CD8-positive, alpha-beta memory T cell (primary cell): ENCODE measurements around the gene SIGLECL1. TPM values are rescaled to one million over a fixed set of nuclear protein-coding genes. Genes with fewer than 3 reads are reported as not detected.
"Not testable (repeated sequence)": the region's sequence is repeated elsewhere in the genome, so short reads cannot be mapped to it uniquely, and the experiment has no call there.

Source experiments
- CTCF ChIA-PET: fragments of 350-600 bp; sonication (Branson Sonifier 250); formaldehyde crosslinking; loops from one replicate; lab custom pipeline; 2021; ENCODE audit warnings: antibody characterized with exemption; lab: Charles Lee
- POLR2A ChIA-PET: fragments of 350-600 bp; sonication (Branson Sonifier 250); formaldehyde crosslinking; loops from one replicate; lab custom pipeline; 2021; ENCODE audit warnings: antibody characterized with exemption; lab: Charles Lee
- DNase-seq, 5 donors: peaks; one replicate each; pipeline versions ENCODE4 v3.0.0 to v3.0.0-alpha.2; 2020 to 2022; ENCODE audit warnings: mixed read lengths in 1 of 5
- H3K27ac ChIP-seq: one replicate; pipeline ENCODE4 v1.7.0; 2013; ENCODE audit warnings: low read depth, mild to moderate bottlenecking, low read length, moderate library complexity
- H3K27me3 ChIP-seq: 2 replicates; pipeline ENCODE4 v1.7.0; 2013; ENCODE audit warnings: low read length, mild to moderate bottlenecking; ENCODE audit not compliant: insufficient read depth, poor library complexity, severe bottlenecking
- H3K36me3 ChIP-seq: 2 replicates; pipeline ENCODE4 v1.7.0; 2013; ENCODE audit warnings: mild to moderate bottlenecking, low read length, moderate library complexity; ENCODE audit not compliant: insufficient read depth
- H3K4me1 ChIP-seq: 2 replicates; pipeline ENCODE4 v1.7.0; 2013; ENCODE audit warnings: mild to moderate bottlenecking, low read length, moderate library complexity; ENCODE audit not compliant: insufficient read depth
- H3K4me3 ChIP-seq: 2 replicates; pipeline ENCODE4 v1.7.0; 2013; ENCODE audit warnings: mild to moderate bottlenecking, low read length
- H3K9me3 ChIP-seq: 2 replicates; pipeline ENCODE4 v1.7.0; 2013; ENCODE audit warnings: mild to moderate bottlenecking, low read length
- H3K27ac Mint-ChIP-seq, 8 donors: one replicate each; pipeline ENCODE4 v1.8.0; 2020 to 2021; ENCODE audit warnings: mixed read lengths in 8 of 8, mild to moderate bottlenecking in 6 of 8, inconsistent platforms in 3 of 8, moderate library complexity in 3 of 8
- H3K27me3 Mint-ChIP-seq, 2 donors: one replicate each; pipeline ENCODE4 v1.8.0; 2020 to 2021; ENCODE audit warnings: mixed read lengths in 2 of 2, mild to moderate bottlenecking in 1 of 2, moderate library complexity in 1 of 2
- H3K36me3 Mint-ChIP-seq, 3 donors: one replicate each; pipeline ENCODE4 v1.8.0; 2020 to 2021; ENCODE audit warnings: mixed read lengths in 3 of 3, inconsistent platforms in 1 of 3, mild to moderate bottlenecking in 1 of 3
- H3K4me1 Mint-ChIP-seq, 3 donors: one replicate each; pipeline ENCODE4 v1.8.0; 2020 to 2021; ENCODE audit warnings: mixed read lengths in 3 of 3, inconsistent platforms in 1 of 3, mild to moderate bottlenecking in 1 of 3
- H3K4me3 Mint-ChIP-seq, 7 donors: one replicate each; pipeline ENCODE4 v1.8.0; 2020 to 2021; ENCODE audit warnings: mixed read lengths in 7 of 7, mild to moderate bottlenecking in 6 of 7, moderate library complexity in 4 of 7, inconsistent platforms in 2 of 7
- H3K9me3 Mint-ChIP-seq, 5 donors: one replicate each; pipeline ENCODE4 v1.8.0; 2020 to 2022; ENCODE audit warnings: mixed read lengths in 5 of 5, mild to moderate bottlenecking in 3 of 5, moderate library complexity in 2 of 5, inconsistent platforms in 1 of 5
- polyA plus RNA-seq: library from polyadenylated mRNA; unstranded; fragments of 300-500 nt; fragmentation: Illumina TruSeq; gene quantifications from one replicate; pipeline ENCODE4 v1.2.3, GENCODE V29; 2021
- total RNA-seq, 2 experiments: library from RNA; stranded (reverse); gene quantifications; one replicate each; pipeline ENCODE4 v1.2.3, GENCODE V29; 2021

Gene SIGLECL1
- total and polyA plus RNA-seq, 3 experiments from 2014 or later: not detected

DNA sequence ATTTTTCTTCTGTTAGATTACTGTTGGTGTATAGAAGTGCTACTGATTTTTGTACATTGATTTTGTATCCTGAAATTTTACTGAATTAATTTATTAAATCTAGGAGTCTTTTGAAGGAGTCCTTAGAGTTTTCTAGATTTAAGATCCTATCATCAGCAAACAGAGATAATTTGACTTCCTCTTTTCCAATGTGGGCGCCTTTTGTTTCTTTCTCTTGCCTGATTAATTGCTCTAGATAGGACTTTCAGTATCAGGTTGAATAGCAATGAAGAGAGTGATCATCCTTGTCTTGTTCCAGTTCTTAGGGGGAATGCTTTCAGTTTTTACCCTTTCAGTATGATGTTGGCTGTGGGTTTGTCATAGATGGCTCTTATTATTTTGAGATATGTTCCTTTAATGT is 31.6 kb upstream of the SIGLECL1 start:
- CTCF ChIA-PET: no interaction called here
- no peak overlapping the region for H3K27ac Mint-ChIP-seq
- peaks cover 0 to 1% (median 0%) of the 10 kb centered on the region in 5 donors for H3K9me3 Mint-ChIP-seq
- Histone ChIP-seq H3K4me1 (no peaks in the 10 kb centered on the region), H3K27ac (no peak overlapping the region), H3K36me3 (no peaks in the 10 kb centered on the region), H3K9me3 (no peaks in the 10 kb centered on the region), H3K27me3 (no peaks in the 10 kb centered on the region), H3K4me3 (no peak overlapping the region)
- no peaks in the 10 kb centered on the region for H3K36me3 Mint-ChIP-seq
- H3K4me1 Mint-ChIP-seq: no peaks in the 10 kb centered on the region
- H3K4me3 Mint-ChIP-seq: no peak overlapping the region
- DNase-seq: no peak
- H3K27me3 Mint-ChIP-seq: peaks cover 1 to 60% of the 10 kb centered on the region in 2 donors
- POLR2A ChIA-PET: no interaction called here

DNA sequence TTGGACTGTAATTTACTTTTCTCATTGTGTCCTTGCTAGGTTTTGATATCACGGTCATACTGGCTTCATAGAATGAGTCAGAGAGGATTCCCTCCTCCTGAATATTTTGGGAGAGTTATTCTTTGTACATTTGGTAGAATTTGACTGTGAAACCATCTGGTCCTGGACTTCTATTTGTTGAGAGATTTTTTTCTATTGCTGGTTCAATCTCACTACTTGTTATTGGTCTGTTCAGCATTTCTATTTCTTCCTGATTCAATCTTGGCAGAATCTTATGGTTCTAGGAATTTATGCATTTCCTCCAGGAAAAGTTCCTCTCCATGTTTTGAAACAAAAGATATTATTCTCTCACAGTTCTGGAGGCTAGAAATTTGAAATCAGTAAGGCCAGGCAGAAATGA is 30.9 kb upstream of the SIGLECL1 start:
- no peaks in the 10 kb centered on the region for H3K36me3 Mint-ChIP-seq
- H3K4me1 ChIP-seq: no peaks in the 10 kb centered on the region
- H3K4me3 Mint-ChIP-seq: no peak overlapping the region
- H3K27me3 Mint-ChIP-seq: peaks cover 4 to 63% of the 10 kb centered on the region in 2 donors
- no peak overlapping the region for H3K27ac Mint-ChIP-seq
- no peak overlapping the region for H3K4me3 ChIP-seq
- H3K9me3 ChIP-seq: no peaks in the 10 kb centered on the region
- H3K4me1 Mint-ChIP-seq: no peaks in the 10 kb centered on the region
- no peaks in the 10 kb centered on the region for H3K36me3 ChIP-seq
- CTCF ChIA-PET: no interaction called here
- H3K27me3 ChIP-seq: no peaks in the 10 kb centered on the region
- no peak overlapping the region for H3K27ac ChIP-seq
- no peak for DNase-seq
- POLR2A ChIA-PET: no interaction called here
- peaks cover 0 to 1% (median 0%) of the 10 kb centered on the region in 5 donors for H3K9me3 Mint-ChIP-seq

DNA sequence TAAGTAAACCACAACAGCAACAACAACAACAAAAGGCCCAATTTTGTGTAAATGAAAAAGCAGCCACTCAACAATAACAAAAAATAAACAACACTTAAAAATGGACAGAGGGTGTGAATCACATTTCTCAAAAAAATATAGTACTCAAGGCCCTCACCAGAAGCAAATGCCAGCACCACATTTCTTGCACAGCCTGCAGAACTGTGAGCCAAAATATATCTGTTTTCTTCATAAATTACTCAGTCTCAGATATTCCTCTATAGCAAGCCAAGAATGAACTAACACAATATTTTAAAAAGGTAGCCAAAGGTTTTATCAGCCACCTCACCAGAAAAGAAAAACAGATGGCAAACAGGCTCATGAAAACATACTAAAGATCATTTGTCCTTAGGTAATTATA is 29.9 kb upstream of the SIGLECL1 start:
- CTCF ChIA-PET: no interaction called here
- Mint-ChIP-seq H3K4me1 (no peaks in the 10 kb centered on the region), H3K27me3 (peaks cover 12 to 72% of the 10 kb centered on the region in 2 donors), H3K36me3 (no peaks in the 10 kb centered on the region), H3K4me3 (no peak overlapping the region), H3K27ac (no peak overlapping the region), H3K9me3 (peaks cover 0 to 1% (median 0%) of the 10 kb centered on the region in 5 donors)
- no peak for DNase-seq
- POLR2A ChIA-PET: no interaction called here
- no peaks in the 10 kb centered on the region for H3K36me3 ChIP-seq
- H3K9me3 ChIP-seq: no peaks in the 10 kb centered on the region
- no peaks in the 10 kb centered on the region for H3K4me1 ChIP-seq
- no peak overlapping the region for H3K4me3 ChIP-seq
- H3K27ac ChIP-seq: no peak overlapping the region
- no peaks in the 10 kb centered on the region for H3K27me3 ChIP-seq

DNA sequence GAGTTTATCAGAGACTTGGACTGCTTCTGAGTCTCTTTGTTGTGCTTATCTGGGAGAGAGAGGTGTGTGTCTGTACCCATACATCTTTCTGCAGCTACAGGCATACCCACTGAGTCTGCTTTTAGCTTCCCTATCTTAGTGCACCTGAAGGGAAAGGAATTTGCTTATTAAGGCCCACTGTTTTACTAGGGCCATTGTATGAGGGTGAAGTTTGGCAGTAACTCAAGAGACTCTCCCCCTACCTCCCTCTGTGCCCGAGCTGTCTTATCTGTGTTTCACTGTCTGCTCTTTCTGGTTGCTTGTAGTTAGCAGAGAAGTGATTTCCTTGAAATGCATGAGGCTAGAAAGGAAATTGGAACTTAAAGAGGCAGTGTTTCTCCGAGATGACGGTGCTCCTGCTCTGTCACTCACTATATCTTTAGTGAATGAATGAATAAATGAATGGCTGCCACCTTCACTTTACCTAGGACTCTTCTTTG is 26.7 kb upstream of the SIGLECL1 start:
- no peak overlapping the region for H3K4me3 Mint-ChIP-seq
- H3K27ac Mint-ChIP-seq: no peak overlapping the region

DNA sequence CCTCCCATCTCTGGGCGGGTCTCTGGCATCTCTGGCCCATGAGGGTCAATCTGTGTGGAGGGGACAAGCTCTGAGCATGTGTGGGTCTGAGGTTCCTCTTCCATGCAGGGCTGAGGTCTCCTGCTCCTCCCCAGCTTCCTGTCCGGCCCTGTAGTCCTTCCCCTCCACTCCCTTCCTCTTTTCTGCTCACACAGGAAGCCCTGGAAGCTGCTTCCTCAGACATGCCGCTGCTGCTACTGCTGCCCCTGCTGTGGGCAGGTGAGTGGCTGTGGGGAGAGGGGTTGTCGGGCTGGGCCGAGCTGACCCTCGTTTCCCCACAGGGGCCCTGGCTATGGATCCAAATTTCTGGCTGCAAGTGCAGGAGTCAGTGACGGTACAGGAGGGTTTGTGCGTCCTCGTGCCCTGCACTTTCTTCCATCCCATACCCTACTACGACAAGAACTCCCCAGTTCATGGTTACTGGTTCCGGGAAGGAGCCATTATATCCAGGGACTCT is 25.9 kb upstream of the SIGLECL1 start, which contains the start of gene CD33:
Gene CD33, plus strand, starts transcription at position 183 of the 496 bp plus-strand sequence. Its CDS starts 39 bp downstream, at position 222.
- H3K4me3 Mint-ChIP-seq, H3K9me3 Mint-ChIP-seq, CTCF ChIA-PET, H3K4me3 ChIP-seq, H3K36me3 ChIP-seq, H3K27ac Mint-ChIP-seq, DNase-seq, H3K27me3 ChIP-seq, H3K36me3 Mint-ChIP-seq, POLR2A ChIA-PET, H3K9me3 ChIP-seq, H3K4me1 ChIP-seq, H3K27ac ChIP-seq, H3K4me1 Mint-ChIP-seq: not testable (repeated sequence)
- H3K27me3 Mint-ChIP-seq: peaks cover 25 to 78% of the 10 kb centered on the region in 2 donors

More for the DNA sequence above, 26.7 kb upstream of the SIGLECL1 start:
- POLR2A ChIA-PET: no interaction called here
- H3K36me3 ChIP-seq: no peaks in the 10 kb centered on the region
- H3K4me3 ChIP-seq: no peak overlapping the region
- no peaks in the 10 kb centered on the region for H3K9me3 ChIP-seq
- peaks cover 24 to 79% of the 10 kb centered on the region in 2 donors for H3K27me3 Mint-ChIP-seq
- no peaks in the 10 kb centered on the region for H3K27me3 ChIP-seq
- no peaks in the 10 kb centered on the region for H3K36me3 Mint-ChIP-seq
- no peak overlapping the region for H3K27ac ChIP-seq
- no peak for DNase-seq
- H3K9me3 Mint-ChIP-seq: no peaks in the 10 kb centered on the region
- no peaks in the 10 kb centered on the region for H3K4me1 Mint-ChIP-seq
- H3K4me1 ChIP-seq: no peaks in the 10 kb centered on the region
- CTCF ChIA-PET: no interaction called here

DNA sequence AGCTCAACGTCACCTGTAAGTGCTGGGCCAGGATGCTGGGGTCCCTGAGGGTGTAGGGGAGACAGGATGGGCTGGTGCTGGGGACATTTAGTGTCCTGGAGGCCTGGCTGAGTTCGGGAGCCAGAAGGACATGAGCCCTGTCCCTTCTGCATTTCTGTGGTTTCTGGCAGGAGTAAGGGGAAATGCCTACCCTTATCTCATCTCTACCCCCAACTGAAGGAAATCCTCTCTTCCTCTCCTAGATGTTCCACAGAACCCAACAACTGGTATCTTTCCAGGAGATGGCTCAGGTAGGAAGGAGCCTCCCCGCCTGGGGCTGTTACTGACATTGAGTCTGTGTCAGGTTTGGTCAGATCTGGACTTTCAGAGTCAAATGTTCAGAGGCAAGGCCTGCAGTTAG is 24.8 kb upstream of the SIGLECL1 start:
- Histone ChIP-seq H3K9me3 (no peaks in the 10 kb centered on the region), H3K4me3 (no peak overlapping the region), H3K4me1 (no peaks in the 10 kb centered on the region), H3K36me3 (no peaks in the 10 kb centered on the region), H3K27ac (no peak overlapping the region), H3K27me3 (no peaks in the 10 kb centered on the region)
- Mint-ChIP-seq H3K36me3 (no peaks in the 10 kb centered on the region), H3K4me3 (no peak overlapping the region), H3K9me3 (no peaks in the 10 kb centered on the region), H3K27ac (no peak overlapping the region), H3K4me1 (no peaks in the 10 kb centered on the region), H3K27me3 (peaks cover 26 to 78% of the 10 kb centered on the region in 2 donors)
- no peak for DNase-seq
- POLR2A ChIA-PET: no interaction called here
- CTCF ChIA-PET: no interaction called here

DNA sequence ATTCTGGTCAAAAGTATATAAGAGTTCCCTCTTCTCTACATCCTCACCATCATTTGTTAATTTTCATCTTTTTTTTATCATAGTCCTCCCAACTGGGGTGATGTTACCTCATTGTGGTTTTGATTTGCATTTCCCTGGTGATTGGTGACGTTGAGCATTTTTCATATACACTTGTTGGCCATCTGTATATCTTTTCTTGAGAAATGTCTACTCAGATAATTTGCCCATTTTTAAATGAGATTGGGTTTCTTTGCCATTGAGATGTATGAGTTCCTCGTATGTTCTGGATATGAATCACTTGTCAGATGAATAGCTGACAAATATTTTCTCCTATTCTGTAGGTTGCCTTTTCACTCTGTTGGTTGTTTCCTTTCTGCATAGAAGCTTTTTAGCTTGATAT is 23.6 kb upstream of the SIGLECL1 start:
- no peaks in the 10 kb centered on the region for H3K4me1 ChIP-seq
- H3K27ac ChIP-seq: no peak overlapping the region
- no peaks in the 10 kb centered on the region for H3K27me3 ChIP-seq
- H3K4me3 ChIP-seq: no peak overlapping the region
- DNase-seq: no peak
- CTCF ChIA-PET: no interaction called here
- Mint-ChIP-seq H3K27ac (no peak overlapping the region), H3K27me3 (peaks cover 28 to 83% of the 10 kb centered on the region in 2 donors), H3K9me3 (peaks cover 0 to 2% (median 0%) of the 10 kb centered on the region in 5 donors), H3K4me1 (no peaks in the 10 kb centered on the region), H3K36me3 (no peaks in the 10 kb centered on the region), H3K4me3 (no peak overlapping the region)
- no peaks in the 10 kb centered on the region for H3K9me3 ChIP-seq
- H3K36me3 ChIP-seq: no peaks in the 10 kb centered on the region
- POLR2A ChIA-PET: no interaction called here

DNA sequence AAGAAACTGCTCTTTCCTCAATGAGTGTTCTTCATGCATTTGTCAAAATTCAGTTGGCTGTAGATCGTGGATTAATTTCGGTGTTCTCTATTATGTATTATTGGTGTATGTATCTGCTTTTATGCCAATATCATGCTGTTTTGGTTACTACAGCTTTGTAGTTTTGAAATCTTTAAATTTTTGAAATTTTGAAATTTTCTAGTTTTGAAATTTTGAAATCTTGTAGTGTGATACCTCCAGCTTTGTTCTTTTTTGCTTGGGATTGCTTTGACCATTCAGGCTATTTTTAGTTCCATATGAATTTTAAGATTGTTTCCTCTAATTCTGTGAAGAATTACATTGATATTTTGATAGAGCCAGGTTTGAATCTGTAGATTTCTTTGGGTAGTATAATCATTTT is 22.9 kb upstream of the SIGLECL1 start:
- H3K9me3 ChIP-seq: no peaks in the 10 kb centered on the region
- no peak overlapping the region for H3K27ac ChIP-seq
- peaks cover 0 to 5% (median 0%) of the 10 kb centered on the region in 5 donors for H3K9me3 Mint-ChIP-seq
- no peaks in the 10 kb centered on the region for H3K4me1 ChIP-seq
- H3K27ac Mint-ChIP-seq: no peak overlapping the region
- no peaks in the 10 kb centered on the region for H3K4me1 Mint-ChIP-seq
- CTCF ChIA-PET: no interaction called here
- no peak for DNase-seq
- H3K4me3 Mint-ChIP-seq: no peak overlapping the region
- H3K4me3 ChIP-seq: no peak overlapping the region
- H3K27me3 Mint-ChIP-seq: peaks cover 28 to 81% of the 10 kb centered on the region in 2 donors
- no peaks in the 10 kb centered on the region for H3K36me3 ChIP-seq
- H3K27me3 ChIP-seq: peaks cover 5% of the 10 kb centered on the region
- POLR2A ChIA-PET: no interaction called here
- no peaks in the 10 kb centered on the region for H3K36me3 Mint-ChIP-seq
